ENCODE results near the gene PFDN2. TPM values are rescaled to one million over a fixed set of nuclear protein-coding genes. Genes with fewer than 3 reads are reported as not detected.

Gene PFDN2, protein sequence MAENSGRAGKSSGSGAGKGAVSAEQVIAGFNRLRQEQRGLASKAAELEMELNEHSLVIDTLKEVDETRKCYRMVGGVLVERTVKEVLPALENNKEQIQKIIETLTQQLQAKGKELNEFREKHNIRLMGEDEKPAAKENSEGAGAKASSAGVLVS
- total RNA-seq (2014; rRNA removed; shearing (Covaris generic)) (19.7 and 45.6 TPM in 2 replicates), polyA plus RNA-seq (2016; fragmentation: Nextera tagmentation; extraction: Ambion mirVana) (352 and 395 TPM in 2 replicates)
- long read RNA-seq, transcript PFDN2-201 (4 exons, 677 nt): major isoform, 42 of 42 reads
- long read RNA-seq, partial matches to known transcripts: 0 of 42 reads
- long read RNA-seq, other reads (novel, unspliced or antisense): 0 of 42 reads

DNA sequence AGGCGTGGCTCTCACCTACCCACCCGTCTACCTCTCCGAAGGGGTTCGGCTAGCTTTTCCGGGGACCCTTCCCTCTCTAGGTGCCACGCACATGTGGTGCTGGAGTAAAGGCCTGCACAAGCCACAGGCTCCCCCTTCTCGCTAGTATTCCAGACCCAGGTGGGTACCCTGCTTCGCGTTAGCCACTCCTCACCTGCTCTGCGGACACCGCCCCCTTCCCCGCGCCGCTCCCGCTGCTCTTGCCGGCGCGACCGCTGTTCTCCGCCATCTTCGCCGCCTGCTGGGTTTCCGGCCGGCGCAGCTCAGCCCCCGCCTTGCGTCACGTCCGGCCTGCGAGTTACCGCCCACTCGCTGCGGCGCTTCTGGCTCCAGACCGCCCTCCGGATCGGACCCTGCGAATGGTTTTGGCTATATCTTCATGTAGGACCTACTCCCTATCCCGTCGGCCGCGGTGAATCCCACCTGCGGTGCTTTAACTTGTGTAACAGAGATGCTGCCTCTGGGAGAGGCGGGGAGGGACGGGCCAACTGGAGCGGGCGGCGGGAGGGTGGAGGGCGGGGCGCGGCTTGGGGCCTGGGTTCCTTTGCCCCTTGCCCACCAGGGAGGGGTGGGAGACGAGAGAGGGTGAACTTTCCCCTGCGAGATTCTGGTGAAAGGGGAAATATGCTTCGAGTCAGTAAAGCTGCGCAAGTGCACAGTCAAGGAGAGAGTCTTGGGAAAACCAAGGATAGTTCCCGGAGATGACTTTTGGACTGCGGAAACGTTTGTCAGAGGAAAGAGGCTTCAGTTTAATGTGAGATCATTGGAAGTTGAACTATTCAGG, at the start of gene PFDN2, which contains the start of gene NIT1:
TSS of gene PFDN2 (minus strand) at position 279 of the 823 bp plus-strand sequence. CDS start at position 268, 11 bp downstream.
TSS of gene NIT1 (plus strand) at position 347 of the 823 bp plus-strand sequence. CDS start at position 419, 72 bp downstream.
- peaks cover 18% of the 10 kb centered on the region for H3K36me3 ChIP-seq (ENCODE audit: insufficient read depth)
- H3K27ac Mint-ChIP-seq: peak within 1 kb of the TSS; percentile 96
- H3K4me1 ChIP-seq (ENCODE audit: insufficient read depth): peaks cover 21% of the 10 kb centered on the region
- peak within 1 kb of the TSS; percentile 96 for H3K4me3 Mint-ChIP-seq
- no peaks in the 10 kb centered on the region for H3K27me3 ChIP-seq (ENCODE audit: insufficient read depth)
- H3K36me3 Mint-ChIP-seq (ENCODE audit: low read depth): peaks cover 36% of the 10 kb centered on the region
- H3K9me3 Mint-ChIP-seq: no peaks in the 10 kb centered on the region
- peaks cover 53% of the 10 kb centered on the region for H3K79me2 ChIP-seq (replicated peaks; ENCODE audit: insufficient read depth)
- H2AFZ ChIP-seq: peak within 1 kb of the TSS; percentile 88
- H3K27me3 Mint-ChIP-seq (ENCODE audit: insufficient read depth, low read depth, poor library complexity): peaks cover 22% of the 10 kb centered on the region
- peak; percentile 94 for DNase-seq (ENCODE audit: low spot score)
- H3K4me2 ChIP-seq: peak within 1 kb of the TSS; percentile 88
- no peaks in the 10 kb centered on the region for H3K9me2 ChIP-seq (ENCODE audit: insufficient read depth)
- H3K27ac ChIP-seq (ENCODE audit: low read depth): peak within 1 kb of the TSS; percentile 98
- peak; percentile 81 for ATAC-seq
- peaks cover 44% of the 10 kb centered on the region for H3F3A ChIP-seq (replicated peaks; ENCODE audit: low read depth)
- peaks cover 34% of the 10 kb centered on the region for H4K20me1 ChIP-seq (replicated peaks; ENCODE audit: insufficient read depth)
- H3K4me1 Mint-ChIP-seq: peaks cover 22% of the 10 kb centered on the region
- H3K4me3 ChIP-seq: peak within 1 kb of the TSS; percentile 98
- peak; percentile 97 for TF ChIP-seq POLR2AphosphoS5 (IDR thresholded peaks at IDR 0.05; ENCODE audit: low read depth)
- no peak for TF ChIP-seq ZNF462 (CRISPR knock-in tag; IDR thresholded peaks at IDR 0.05)
- TF ChIP-seq EZH2phosphoT487 (IDR thresholded peaks at IDR 0.05; ENCODE audit: unreplicated experiment): no peak
- no peak for TF ChIP-seq JUNB (IDR thresholded peaks at IDR 0.05; ENCODE audit: unreplicated experiment)
- peak; percentile 41; the same call in 1 of the 2 replicates for TF ChIP-seq NANOG (IDR thresholded peaks at IDR 0.05; ENCODE audit: borderline replicate concordance)
- no peak for TF ChIP-seq EZH2 (IDR thresholded peaks at IDR 0.05; ENCODE audit: low read depth, unreplicated experiment)
- TF ChIP-seq, protein P1, sequence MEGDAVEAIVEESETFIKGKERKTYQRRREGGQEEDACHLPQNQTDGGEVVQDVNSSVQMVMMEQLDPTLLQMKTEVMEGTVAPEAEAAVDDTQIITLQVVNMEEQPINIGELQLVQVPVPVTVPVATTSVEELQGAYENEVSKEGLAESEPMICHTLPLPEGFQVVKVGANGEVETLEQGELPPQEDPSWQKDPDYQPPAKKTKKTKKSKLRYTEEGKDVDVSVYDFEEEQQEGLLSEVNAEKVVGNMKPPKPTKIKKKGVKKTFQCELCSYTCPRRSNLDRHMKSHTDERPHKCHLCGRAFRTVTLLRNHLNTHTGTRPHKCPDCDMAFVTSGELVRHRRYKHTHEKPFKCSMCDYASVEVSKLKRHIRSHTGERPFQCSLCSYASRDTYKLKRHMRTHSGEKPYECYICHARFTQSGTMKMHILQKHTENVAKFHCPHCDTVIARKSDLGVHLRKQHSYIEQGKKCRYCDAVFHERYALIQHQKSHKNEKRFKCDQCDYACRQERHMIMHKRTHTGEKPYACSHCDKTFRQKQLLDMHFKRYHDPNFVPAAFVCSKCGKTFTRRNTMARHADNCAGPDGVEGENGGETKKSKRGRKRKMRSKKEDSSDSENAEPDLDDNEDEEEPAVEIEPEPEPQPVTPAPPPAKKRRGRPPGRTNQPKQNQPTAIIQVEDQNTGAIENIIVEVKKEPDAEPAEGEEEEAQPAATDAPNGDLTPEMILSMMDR (conservative IDR thresholded peaks at IDR 0.05; ENCODE audit: low read depth in 2 of 2): no peak
- TF ChIP-seq ZNF114 (CRISPR knock-in tag; IDR thresholded peaks at IDR 0.05): no peak
- TF ChIP-seq, protein P2, sequence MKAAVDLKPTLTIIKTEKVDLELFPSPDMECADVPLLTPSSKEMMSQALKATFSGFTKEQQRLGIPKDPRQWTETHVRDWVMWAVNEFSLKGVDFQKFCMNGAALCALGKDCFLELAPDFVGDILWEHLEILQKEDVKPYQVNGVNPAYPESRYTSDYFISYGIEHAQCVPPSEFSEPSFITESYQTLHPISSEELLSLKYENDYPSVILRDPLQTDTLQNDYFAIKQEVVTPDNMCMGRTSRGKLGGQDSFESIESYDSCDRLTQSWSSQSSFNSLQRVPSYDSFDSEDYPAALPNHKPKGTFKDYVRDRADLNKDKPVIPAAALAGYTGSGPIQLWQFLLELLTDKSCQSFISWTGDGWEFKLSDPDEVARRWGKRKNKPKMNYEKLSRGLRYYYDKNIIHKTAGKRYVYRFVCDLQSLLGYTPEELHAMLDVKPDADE (IDR thresholded peaks at IDR 0.05): peak; percentile 77
- TF ChIP-seq CREB1 (CRISPR knock-in tag; IDR thresholded peaks at IDR 0.05; ENCODE audit: low read depth): peak; percentile 90
- no peak for TF ChIP-seq REST (IDR thresholded peaks at IDR 0.05; ENCODE audit: unreplicated experiment)
- TF ChIP-seq ZNF331 (CRISPR knock-in tag; IDR thresholded peaks at IDR 0.05; ENCODE audit: low read depth): no peak
